Esophagus squamous epithelium (tissue), 5 donors: ENCODE results near the gene CYB5R3. TPM values are rescaled to one million over a fixed set of nuclear protein-coding genes. Genes with fewer than 3 reads are reported as not detected.

ENCODE experiments used
- DNase-seq: peaks from one replicate; lab custom pipeline; 2025; lab: John Stamatoyannopoulos, UW
- H3K27ac ChIP-seq, 4 donors: fragments of 200-600 bp; sonication (generic); one replicate each; pipeline ENCODE4 v1.5.1; 2016 to 2019; ENCODE audit warnings: mild to moderate bottlenecking in 1 of 4
- H3K27me3 ChIP-seq, 4 donors: fragments of 200-600 bp; sonication (generic); 1 replicate in 3 of 4; 2 replicates in 1 of 4; pipeline versions ENCODE4 v1.5.1 to v1.6.0; 2017 to 2021; ENCODE audit warnings: antibody characterized with exemption in 1 of 4
- H3K36me3 ChIP-seq, 3 donors: fragments of 200-600 bp; sonication (generic); one replicate each; pipeline ENCODE4 v1.5.1; 2016 to 2019
- H3K4me1 ChIP-seq, 3 donors: fragments of 200-600 bp; sonication (generic); one replicate each; pipeline ENCODE4 v1.5.1; 2017 to 2019
- H3K4me3 ChIP-seq, 4 donors: fragments of 200-600 bp; sonication (generic); 1 replicate in 3 of 4; 2 replicates in 1 of 4; pipeline ENCODE4 v1.5.1; 2016 to 2019; ENCODE audit warnings: mild to moderate bottlenecking in 2 of 4, moderate library complexity in 1 of 4
- H3K9me3 ChIP-seq, 3 donors: fragments of 200-600 bp; sonication (generic); one replicate each; pipeline ENCODE4 v1.5.1; 2016 to 2019
- POLR2A ChIP-seq, 4 donors: fragments of 450-650 bp; IDR thresholded peaks; one replicate each; pipeline ENCODE4 v1.6.1; 2017; ENCODE audit warnings: antibody characterized with exemption in 4 of 4, mild to moderate bottlenecking in 4 of 4, moderate library complexity in 3 of 4
- WGBS, 2 donors: methylation state at CpG; one replicate each; pipeline ENCODE4 v1.1.5; 2018; 5-methylcytosine and 5-hydroxymethylcytosine counted together
- intact Hi-C: fragments of 100-400 bp; cut with DNase I; formaldehyde crosslinking; loops from one replicate; pipeline ENCODE4 v1.15.0; 2022
- total RNA-seq, 4 donors: library from RNA; depleted of rRNA; stranded (reverse); fragments of >200 nt; gene quantifications; one replicate each; pipeline ENCODE4 v1.1.0, GENCODE V29; 2016
- TF ChIP-seq, protein P1 (sequence below), 6 experiments: fragments of 450-650 bp in 4 of 6; fragments of 200-600 bp in 2 of 6; sonication (generic) in 2 of 6; IDR thresholded peaks; one replicate each; pipeline ENCODE4 v1.5.1; 2016 to 2019; ENCODE audit warnings: antibody characterized with exemption in 6 of 6, mild to moderate bottlenecking in 4 of 6, moderate library complexity in 4 of 6
- donor health status: DM: yes; HTN: yes; CAD: no.

Gene CYB5R3
- total RNA-seq, 4 donors from 2014 or later, result 49.5 to 81.6 (median 71.7) TPM

DNA sequence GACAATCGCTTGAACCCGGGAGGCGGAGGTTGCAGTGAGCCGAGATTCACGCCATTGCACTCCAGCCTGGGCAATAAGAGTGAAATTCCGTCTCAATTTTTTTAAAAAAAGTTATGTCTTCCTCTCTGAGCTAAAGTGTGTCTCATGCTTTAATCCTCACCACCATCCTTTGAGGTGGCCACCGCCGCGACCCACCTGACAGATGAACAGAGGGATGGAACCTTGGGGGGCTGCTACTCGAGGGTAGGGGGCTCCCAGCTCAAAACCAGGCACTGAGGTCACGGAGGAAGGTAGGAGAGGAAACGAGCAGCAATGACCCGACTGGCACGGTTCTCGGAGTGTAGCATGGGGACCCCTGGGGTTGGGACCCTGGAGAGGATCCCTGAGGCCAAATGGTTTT, 23.8 kb downstream of the CYB5R3 start:
- no peak for DNase-seq
- no peak overlapping the region for H3K27ac ChIP-seq
- no peaks in the 10 kb centered on the region for H3K27me3 ChIP-seq
- H3K36me3 ChIP-seq, result peaks cover 45 to 83% (median 59%) of the 10 kb centered on the region in 3 donors
- H3K4me3 ChIP-seq, result no peak overlapping the region
- H3K4me1 ChIP-seq, result peaks cover 22 to 43% (median 23%) of the 10 kb centered on the region in 3 donors
- no peak for TF ChIP-seq POLR2A (IDR thresholded peaks at IDR 0.05)
- 78 to 89% methylated on average over 8 to 10 of the region's 15 CpGs for WGBS, 2 donors
- intact Hi-C loops, result no loop called here
- no peaks in the 10 kb centered on the region for H3K9me3 ChIP-seq

- WGBS, 2 donors, result 82% methylated on average over 2 of the region's 12 CpGs; no CpG with 5 or more reads in 1 of the 2 donors
- Histone ChIP-seq H3K4me1 (peaks cover 22 to 50% (median 27%) of the 10 kb centered on the region in 3 donors), H3K4me3 (no peak overlapping the region), H3K36me3 (peaks cover 39 to 81% (median 52%) of the 10 kb centered on the region in 3 donors), H3K9me3 (no peaks in the 10 kb centered on the region), H3K27ac (peak overlapping the region in 3 of 4 donors; percentile 23 to 57 (median 34)), H3K27me3 (no peaks in the 10 kb centered on the region)
- no peak for DNase-seq
- intact Hi-C loops, result no loop called here
- TF ChIP-seq POLR2A (IDR thresholded peaks at IDR 0.05), result no peak
- TF ChIP-seq, protein P1, sequence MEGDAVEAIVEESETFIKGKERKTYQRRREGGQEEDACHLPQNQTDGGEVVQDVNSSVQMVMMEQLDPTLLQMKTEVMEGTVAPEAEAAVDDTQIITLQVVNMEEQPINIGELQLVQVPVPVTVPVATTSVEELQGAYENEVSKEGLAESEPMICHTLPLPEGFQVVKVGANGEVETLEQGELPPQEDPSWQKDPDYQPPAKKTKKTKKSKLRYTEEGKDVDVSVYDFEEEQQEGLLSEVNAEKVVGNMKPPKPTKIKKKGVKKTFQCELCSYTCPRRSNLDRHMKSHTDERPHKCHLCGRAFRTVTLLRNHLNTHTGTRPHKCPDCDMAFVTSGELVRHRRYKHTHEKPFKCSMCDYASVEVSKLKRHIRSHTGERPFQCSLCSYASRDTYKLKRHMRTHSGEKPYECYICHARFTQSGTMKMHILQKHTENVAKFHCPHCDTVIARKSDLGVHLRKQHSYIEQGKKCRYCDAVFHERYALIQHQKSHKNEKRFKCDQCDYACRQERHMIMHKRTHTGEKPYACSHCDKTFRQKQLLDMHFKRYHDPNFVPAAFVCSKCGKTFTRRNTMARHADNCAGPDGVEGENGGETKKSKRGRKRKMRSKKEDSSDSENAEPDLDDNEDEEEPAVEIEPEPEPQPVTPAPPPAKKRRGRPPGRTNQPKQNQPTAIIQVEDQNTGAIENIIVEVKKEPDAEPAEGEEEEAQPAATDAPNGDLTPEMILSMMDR (IDR thresholded peaks at IDR 0.05), result no peak
Observed at GRCh38 chr22:42624551-42625106, 24.6 kb downstream of the CYB5R3 start.

GRCh38 chr22:42623756-42624441, 25.3 kb downstream of the CYB5R3 start:
- DNase-seq, result no peak
- peak overlapping the region in 1 of 4 donors; percentile 4 for H3K4me3 ChIP-seq
- 56 to 73% methylated on average over 15 to 26 of the region's 29 CpGs for WGBS, 2 donors
- peaks cover 39 to 81% (median 52%) of the 10 kb centered on the region in 3 donors for H3K36me3 ChIP-seq
- no peaks in the 10 kb centered on the region for H3K27me3 ChIP-seq
- intact Hi-C loops, result no loop called here
- H3K4me1 ChIP-seq, result peaks cover 22 to 50% (median 27%) of the 10 kb centered on the region in 3 donors
- no peak for TF ChIP-seq POLR2A (IDR thresholded peaks at IDR 0.05)
- TF ChIP-seq, protein P1 (IDR thresholded peaks at IDR 0.05), result no peak
- H3K27ac ChIP-seq, result peak overlapping the region in 3 of 4 donors; percentile 23 to 57 (median 55)
- H3K9me3 ChIP-seq, result no peaks in the 10 kb centered on the region

GRCh38 chr22:42623301-42623751, 25.9 kb downstream of the CYB5R3 start:
- Histone ChIP-seq H3K36me3 (peaks cover 37 to 77% (median 46%) of the 10 kb centered on the region in 3 donors), H3K4me1 (peaks cover 22 to 50% (median 27%) of the 10 kb centered on the region in 3 donors), H3K4me3 (peak overlapping the region in 1 of 4 donors; percentile 4), H3K27me3 (no peaks in the 10 kb centered on the region), H3K27ac (peak overlapping the region in 3 of 4 donors; percentile 23 to 57 (median 55)), H3K9me3 (no peaks in the 10 kb centered on the region)
- intact Hi-C loops, result no loop called here
- TF ChIP-seq, protein P1 (IDR thresholded peaks at IDR 0.05), result no peak
- TF ChIP-seq POLR2A (IDR thresholded peaks at IDR 0.05), result no peak
- 71 to 80% methylated on average over 2 to 3 of the region's 18 CpGs for WGBS, 2 donors
- no peak for DNase-seq

DNA sequence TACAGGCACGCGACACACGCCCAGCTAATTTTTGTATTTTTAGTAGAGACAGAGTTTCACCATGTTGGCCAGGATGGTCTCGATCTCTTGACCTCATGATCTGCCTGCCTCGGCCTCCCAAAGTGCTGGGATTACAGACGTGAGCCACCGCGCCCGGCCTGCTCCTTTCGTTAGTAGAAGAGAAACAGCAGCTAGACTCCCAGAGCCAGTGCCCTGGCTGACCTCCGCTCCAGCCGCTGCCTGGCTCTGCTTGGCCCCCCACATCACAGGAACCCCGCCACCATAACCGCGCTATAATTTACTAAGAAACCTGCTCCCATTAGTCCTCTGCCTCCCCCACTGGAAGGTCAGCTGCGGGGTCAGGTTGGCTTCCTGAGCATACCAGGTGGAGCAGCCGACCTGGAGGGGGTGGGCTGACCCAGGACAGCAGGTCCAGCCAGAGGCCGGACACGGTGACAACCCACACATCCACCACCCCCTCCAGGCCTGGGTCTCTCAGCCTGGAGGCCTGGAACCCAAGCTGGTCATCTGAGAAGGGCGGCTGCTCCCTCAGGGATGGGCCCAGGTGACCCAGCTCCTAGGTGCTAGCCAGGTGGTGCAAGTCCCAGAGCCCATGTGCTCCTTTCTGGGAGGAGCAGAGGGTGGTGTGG, 27.0 kb downstream of the CYB5R3 start:
- Histone ChIP-seq H3K27me3 (no peaks in the 10 kb centered on the region), H3K4me3 (no peak overlapping the region), H3K4me1 (peaks cover 22 to 57% (median 27%) of the 10 kb centered on the region in 3 donors), H3K9me3 (no peaks in the 10 kb centered on the region), H3K27ac (peak overlapping the region; percentile 65 to 83 (median 78)), H3K36me3 (peaks cover 26 to 66% (median 35%) of the 10 kb centered on the region in 3 donors)
- DNase-seq, result no peak
- TF ChIP-seq, protein P1 (IDR thresholded peaks at IDR 0.05), result no peak
- intact Hi-C loops, result no loop called here
- WGBS, 2 donors, result 73 to 91% methylated on average over 4 to 15 of the region's 20 CpGs
